ENCODE measurements around the gene MAGI2.

Gene MAGI2

DNA sequence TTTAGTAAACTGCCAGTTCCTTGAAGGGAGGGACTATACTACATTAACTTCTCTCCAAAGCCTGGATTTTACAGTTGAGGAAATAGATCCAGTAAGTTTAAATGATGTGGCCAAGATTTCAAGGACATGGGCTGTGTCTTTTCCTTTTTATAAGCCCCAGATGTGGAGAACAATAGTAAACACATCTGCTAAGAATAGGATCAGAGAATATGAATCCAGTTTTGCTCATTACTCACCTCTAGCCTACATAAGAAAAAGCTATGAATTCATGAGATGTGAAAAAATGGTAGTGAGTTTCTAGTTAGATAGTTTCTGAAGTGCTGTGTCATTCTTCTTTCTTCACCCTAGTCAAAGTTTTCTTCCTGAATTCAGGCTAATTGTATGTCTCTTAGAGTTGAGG, 38.6 kb downstream of the MAGI2 start:
- Histone ChIP-seq H4K20me1 (ENCODE audit: insufficient read depth, low read length, poor library complexity, severe bottlenecking) (no peaks in the 10 kb centered on the region), H3K4me1 (ENCODE audit: insufficient read depth, low read length, poor library complexity, severe bottlenecking) (no peaks in the 10 kb centered on the region), H3K79me2 (ENCODE audit: insufficient read depth, low read length) (no peaks in the 10 kb centered on the region), H3K9ac (ENCODE audit: low read depth, low read length, poor library complexity, severe bottlenecking) (no peak overlapping the region), H3K36me3 (ENCODE audit: insufficient read depth, low read length) (no peaks in the 10 kb centered on the region), H3K4me2 (ENCODE audit: low read depth, low read length, poor library complexity, severe bottlenecking) (no peak overlapping the region), H3K9me2 (replicated peaks; ENCODE audit: low read depth, low read length) (0 out of 2 replicates have a peak, but pooled peaks cover 3% of the 10 kb centered on the region), H3K27me3 (ENCODE audit: insufficient read depth, low read length, poor library complexity, severe bottlenecking) (no peaks in the 10 kb centered on the region), H2AFZ (ENCODE audit: low read length) (no peak overlapping the region), H3F3A (ENCODE audit: low read depth) (no peaks in the 10 kb centered on the region), H3K9me3 (ENCODE audit: insufficient read depth, low read depth, low read length) (no peaks in the 10 kb centered on the region), H3K4me3 (ENCODE audit: low read length, poor library complexity, severe bottlenecking) (no peak overlapping the region)
- no peak for TF ChIP-seq EZH2phosphoT487 (IDR thresholded peaks at IDR 0.05; ENCODE audit: borderline replicate concordance)
- TF ChIP-seq, protein P1, sequence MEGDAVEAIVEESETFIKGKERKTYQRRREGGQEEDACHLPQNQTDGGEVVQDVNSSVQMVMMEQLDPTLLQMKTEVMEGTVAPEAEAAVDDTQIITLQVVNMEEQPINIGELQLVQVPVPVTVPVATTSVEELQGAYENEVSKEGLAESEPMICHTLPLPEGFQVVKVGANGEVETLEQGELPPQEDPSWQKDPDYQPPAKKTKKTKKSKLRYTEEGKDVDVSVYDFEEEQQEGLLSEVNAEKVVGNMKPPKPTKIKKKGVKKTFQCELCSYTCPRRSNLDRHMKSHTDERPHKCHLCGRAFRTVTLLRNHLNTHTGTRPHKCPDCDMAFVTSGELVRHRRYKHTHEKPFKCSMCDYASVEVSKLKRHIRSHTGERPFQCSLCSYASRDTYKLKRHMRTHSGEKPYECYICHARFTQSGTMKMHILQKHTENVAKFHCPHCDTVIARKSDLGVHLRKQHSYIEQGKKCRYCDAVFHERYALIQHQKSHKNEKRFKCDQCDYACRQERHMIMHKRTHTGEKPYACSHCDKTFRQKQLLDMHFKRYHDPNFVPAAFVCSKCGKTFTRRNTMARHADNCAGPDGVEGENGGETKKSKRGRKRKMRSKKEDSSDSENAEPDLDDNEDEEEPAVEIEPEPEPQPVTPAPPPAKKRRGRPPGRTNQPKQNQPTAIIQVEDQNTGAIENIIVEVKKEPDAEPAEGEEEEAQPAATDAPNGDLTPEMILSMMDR (conservative IDR thresholded peaks at IDR 0.05; ENCODE audit: low read length), result no peak

DNA sequence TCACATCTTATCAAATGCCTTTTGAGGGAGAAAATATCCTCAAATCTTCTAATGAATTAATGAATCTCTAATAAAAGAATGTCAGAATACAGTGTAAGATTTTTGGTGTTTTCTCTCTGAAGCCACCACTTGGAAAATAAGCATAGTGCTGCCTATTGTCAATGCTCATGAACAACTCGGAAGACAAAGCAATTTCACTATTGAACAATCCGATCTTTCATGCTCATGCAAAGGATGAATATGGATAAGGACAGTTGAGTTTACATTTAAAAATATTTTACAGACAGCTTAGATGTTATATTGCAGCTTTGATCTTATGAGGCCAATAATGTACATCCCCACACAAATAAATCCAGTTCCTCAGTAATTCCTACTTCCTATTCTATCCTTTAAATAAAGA, 40.6 kb downstream of the MAGI2 start:
- H3K4me3 ChIP-seq (ENCODE audit: low read length, poor library complexity, severe bottlenecking), result no peak overlapping the region
- H3K4me1 ChIP-seq (ENCODE audit: insufficient read depth, low read length, poor library complexity, severe bottlenecking), result no peaks in the 10 kb centered on the region
- H3K79me2 ChIP-seq (ENCODE audit: insufficient read depth, low read length), result no peaks in the 10 kb centered on the region
- H3K4me2 ChIP-seq (ENCODE audit: low read depth, low read length, poor library complexity, severe bottlenecking), result no peak overlapping the region
- TF ChIP-seq EZH2phosphoT487 (IDR thresholded peaks at IDR 0.05; ENCODE audit: borderline replicate concordance), result no peak
- TF ChIP-seq, protein P1 (conservative IDR thresholded peaks at IDR 0.05; ENCODE audit: low read length), result no peak
- H3K36me3 ChIP-seq (ENCODE audit: insufficient read depth, low read length), result no peaks in the 10 kb centered on the region
- H3K9ac ChIP-seq (ENCODE audit: low read depth, low read length, poor library complexity, severe bottlenecking), result no peak overlapping the region
- H3F3A ChIP-seq (ENCODE audit: low read depth), result no peaks in the 10 kb centered on the region
- H4K20me1 ChIP-seq (ENCODE audit: insufficient read depth, low read length, poor library complexity, severe bottlenecking), result no peaks in the 10 kb centered on the region
- H3K27me3 ChIP-seq (ENCODE audit: insufficient read depth, low read length, poor library complexity, severe bottlenecking), result no peaks in the 10 kb centered on the region
- no peaks in the 10 kb centered on the region for H3K9me3 ChIP-seq (ENCODE audit: insufficient read depth, low read depth, low read length)
- H2AFZ ChIP-seq (ENCODE audit: low read length), result no peak overlapping the region
- no peaks in the 10 kb centered on the region for H3K9me2 ChIP-seq (replicated peaks; ENCODE audit: low read depth, low read length)

DNA sequence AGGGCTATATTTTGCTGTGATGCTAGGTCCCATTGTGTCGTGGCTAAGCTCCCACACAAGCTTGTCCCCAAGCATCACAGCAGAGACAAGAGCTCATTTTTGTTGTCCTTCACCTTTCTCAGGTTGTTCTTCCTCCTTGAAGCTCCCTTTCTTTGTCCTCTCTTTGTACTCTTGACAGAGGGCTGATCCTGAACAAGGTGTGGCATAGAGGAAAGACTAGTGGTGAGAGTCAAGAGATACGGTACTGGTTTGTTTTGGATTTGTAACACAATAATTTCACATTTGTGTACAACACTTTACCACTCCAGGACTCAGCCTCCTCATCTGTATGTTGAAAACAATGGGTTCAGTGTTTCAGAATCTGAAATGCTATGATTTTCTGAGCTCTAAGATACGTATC, 41.0 kb downstream of the MAGI2 start:
- TF ChIP-seq, protein P1 (conservative IDR thresholded peaks at IDR 0.05; ENCODE audit: low read length), result no peak
- TF ChIP-seq EZH2phosphoT487 (IDR thresholded peaks at IDR 0.05; ENCODE audit: borderline replicate concordance), result no peak
- H3K4me2 ChIP-seq (ENCODE audit: low read depth, low read length, poor library complexity, severe bottlenecking), result no peak overlapping the region
- no peaks in the 10 kb centered on the region for H3K9me2 ChIP-seq (replicated peaks; ENCODE audit: low read depth, low read length)
- no peaks in the 10 kb centered on the region for H4K20me1 ChIP-seq (ENCODE audit: insufficient read depth, low read length, poor library complexity, severe bottlenecking)
- H2AFZ ChIP-seq (ENCODE audit: low read length), result no peak overlapping the region
- no peaks in the 10 kb centered on the region for H3K9me3 ChIP-seq (ENCODE audit: insufficient read depth, low read depth, low read length)
- H3K9ac ChIP-seq (ENCODE audit: low read depth, low read length, poor library complexity, severe bottlenecking), result no peak overlapping the region
- H3F3A ChIP-seq (ENCODE audit: low read depth), result no peaks in the 10 kb centered on the region
- H3K27me3 ChIP-seq (ENCODE audit: insufficient read depth, low read length, poor library complexity, severe bottlenecking), result no peaks in the 10 kb centered on the region
- no peak overlapping the region for H3K4me3 ChIP-seq (ENCODE audit: low read length, poor library complexity, severe bottlenecking)
- H3K36me3 ChIP-seq (ENCODE audit: insufficient read depth, low read length), result no peaks in the 10 kb centered on the region
- H3K79me2 ChIP-seq (ENCODE audit: insufficient read depth, low read length), result no peaks in the 10 kb centered on the region
- no peaks in the 10 kb centered on the region for H3K4me1 ChIP-seq (ENCODE audit: insufficient read depth, low read length, poor library complexity, severe bottlenecking)

All from Loucy (cell line).